ENCODE data around the gene CHD6.

DNA sequence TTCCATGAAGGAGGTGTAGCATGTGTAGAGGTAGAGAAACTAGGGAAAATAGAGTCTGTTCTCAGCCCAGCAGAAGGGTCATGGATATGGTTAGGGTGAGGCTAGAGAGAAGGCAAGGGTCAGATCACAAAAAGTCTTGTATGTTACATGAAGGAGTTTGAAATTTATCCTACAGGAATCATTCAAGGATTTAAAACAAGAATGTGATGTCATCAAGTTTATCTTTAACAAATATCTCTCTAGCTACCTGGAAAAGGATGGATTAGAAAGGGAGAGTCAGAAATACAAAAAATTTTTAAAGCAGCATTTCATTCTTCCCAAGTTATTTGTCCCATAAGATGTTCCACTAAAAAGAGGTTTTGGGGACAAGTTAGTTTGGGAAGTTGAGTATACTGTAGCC lies 4.4 kb upstream of the CHD6 start:
- no peak for TF ChIP-seq POLR2A (IDR thresholded peaks at IDR 0.05)
- TF ChIP-seq, protein P1, sequence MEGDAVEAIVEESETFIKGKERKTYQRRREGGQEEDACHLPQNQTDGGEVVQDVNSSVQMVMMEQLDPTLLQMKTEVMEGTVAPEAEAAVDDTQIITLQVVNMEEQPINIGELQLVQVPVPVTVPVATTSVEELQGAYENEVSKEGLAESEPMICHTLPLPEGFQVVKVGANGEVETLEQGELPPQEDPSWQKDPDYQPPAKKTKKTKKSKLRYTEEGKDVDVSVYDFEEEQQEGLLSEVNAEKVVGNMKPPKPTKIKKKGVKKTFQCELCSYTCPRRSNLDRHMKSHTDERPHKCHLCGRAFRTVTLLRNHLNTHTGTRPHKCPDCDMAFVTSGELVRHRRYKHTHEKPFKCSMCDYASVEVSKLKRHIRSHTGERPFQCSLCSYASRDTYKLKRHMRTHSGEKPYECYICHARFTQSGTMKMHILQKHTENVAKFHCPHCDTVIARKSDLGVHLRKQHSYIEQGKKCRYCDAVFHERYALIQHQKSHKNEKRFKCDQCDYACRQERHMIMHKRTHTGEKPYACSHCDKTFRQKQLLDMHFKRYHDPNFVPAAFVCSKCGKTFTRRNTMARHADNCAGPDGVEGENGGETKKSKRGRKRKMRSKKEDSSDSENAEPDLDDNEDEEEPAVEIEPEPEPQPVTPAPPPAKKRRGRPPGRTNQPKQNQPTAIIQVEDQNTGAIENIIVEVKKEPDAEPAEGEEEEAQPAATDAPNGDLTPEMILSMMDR (IDR thresholded peaks at IDR 0.05): no peak
- no peak for TF ChIP-seq POLR2AphosphoS5 (IDR thresholded peaks at IDR 0.05)
